GM19193 (cell line): Measurements from ENCODE around the gene CAMK1D.

ENCODE experiments used
- POLR2A ChIP-seq: IDR thresholded peaks from 4 replicates; pipeline ENCODE4 v1.6.1; 2011; ENCODE audit not compliant: insufficient read depth, insufficient read length; ENCODE audit errors: extremely low read depth

CAMK1D gene

GRCh38 chr10:12790270-12790669 lies 440.9 kb downstream of the CAMK1D start:
- TF ChIP-seq POLR2A, result no peak

DNA sequence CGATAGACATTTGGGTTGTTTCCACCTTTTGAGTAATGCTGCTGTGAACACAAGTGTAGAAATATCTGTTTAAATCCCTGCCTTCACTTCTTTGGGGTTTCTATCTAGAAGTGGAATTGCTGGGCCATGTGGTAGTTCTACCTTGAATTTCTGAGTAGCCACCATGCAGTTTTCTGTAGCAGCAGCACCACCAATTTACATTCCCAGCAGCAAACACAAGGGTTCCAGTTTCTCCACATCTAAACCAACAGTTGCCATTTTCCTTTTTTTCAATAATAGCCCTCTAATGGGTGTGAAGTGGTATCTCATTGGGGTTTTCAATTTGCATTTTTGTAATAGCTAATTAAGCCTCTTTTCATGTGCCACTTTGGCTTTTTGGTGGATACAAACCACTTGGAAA lies 442.4 kb downstream of the CAMK1D start:
- TF ChIP-seq POLR2A, result no peak

DNA sequence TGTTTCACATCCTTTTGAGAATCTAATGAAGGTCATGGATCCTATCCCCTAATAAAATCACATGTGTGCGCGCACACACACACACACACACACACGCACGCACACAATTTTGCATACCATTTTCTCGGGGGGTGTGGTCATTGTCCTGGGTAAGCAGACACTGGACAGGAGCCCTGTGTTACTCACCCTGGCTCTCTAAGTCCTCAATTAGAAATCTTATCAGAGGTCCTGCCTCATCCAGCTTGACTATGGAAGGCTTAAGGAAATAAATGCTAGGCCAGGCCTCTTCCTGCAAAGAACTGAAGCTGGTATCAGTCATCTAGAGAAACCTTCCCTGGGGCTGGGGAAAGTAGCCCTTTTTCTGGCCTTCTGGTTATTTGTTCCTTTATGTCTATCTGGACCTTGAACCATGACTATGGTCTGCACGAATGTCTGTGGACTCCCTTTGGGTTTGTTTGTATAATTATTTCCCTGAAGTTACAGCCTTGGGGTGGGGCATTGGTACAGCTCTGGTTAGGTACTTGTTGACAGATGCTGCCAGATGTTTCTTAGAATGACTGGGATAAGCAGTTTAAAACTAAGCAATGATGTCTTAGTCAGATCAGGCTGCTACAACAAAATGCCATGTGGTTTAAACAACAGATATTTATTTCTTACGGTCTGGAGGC lies 443.7 kb downstream of the CAMK1D start:
- no peak for TF ChIP-seq POLR2A

GRCh38 chr10:12795315-12796110 lies 446.2 kb downstream of the CAMK1D start:
- no peak for TF ChIP-seq POLR2A

DNA sequence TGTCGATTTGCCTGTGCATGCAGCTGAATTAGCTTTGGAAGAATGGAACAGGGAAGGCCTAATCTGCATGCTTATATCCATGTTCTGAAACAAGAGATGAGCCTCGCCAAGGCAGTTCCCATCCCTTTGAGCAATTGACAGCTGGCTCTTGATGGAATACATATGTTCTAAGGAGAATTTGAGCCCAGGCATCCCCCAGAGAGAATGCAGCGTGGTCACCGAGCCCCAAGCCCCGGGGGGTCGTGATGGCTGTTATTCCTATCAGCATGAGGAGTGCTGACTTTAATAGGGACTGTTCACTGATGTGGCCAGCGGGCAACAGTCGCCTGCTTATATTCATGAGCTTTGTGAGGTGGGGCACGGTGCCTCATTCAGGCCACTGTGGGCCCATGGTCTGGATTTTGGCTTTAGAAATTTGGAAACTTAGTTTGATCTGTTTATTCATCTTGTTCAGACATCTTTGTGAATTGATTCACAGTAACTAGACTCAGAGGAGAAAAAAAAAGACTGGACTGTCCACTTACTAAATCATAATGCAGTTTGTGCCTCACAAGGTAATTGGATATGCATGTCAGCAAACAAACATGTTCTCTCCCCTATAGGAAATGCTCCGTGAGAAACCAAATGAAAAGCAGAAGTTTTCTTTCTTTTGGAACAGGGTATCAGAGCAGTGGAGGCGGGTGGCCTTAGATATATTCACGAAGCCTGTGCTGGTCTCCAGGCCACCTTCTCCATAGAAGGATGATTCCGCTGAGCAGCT lies 447.2 kb downstream of the CAMK1D start:
- no peak for TF ChIP-seq POLR2A

- no peak for TF ChIP-seq POLR2A
Measured at GRCh38 chr10:12797471-12798262, 448.3 kb downstream of the CAMK1D start.

DNA sequence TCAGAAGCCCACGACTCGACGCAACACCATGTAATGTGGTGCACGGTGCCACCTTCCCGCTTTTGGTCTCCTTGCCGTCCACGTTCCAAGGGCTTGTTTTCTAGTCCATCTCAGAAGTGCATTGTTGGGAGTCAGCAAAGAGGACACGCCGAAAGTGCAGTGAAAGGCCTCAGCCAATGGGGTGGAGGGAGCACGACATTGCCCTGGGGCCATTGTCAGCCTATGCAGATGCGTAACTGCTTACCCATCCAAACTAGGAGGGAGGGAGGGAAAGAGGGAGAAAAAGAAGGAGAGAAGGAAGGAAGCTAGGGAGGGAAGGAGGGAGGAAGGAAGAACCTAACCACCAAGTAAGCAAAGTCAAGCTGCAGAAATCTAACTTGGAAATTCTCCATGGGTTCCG lies 449.8 kb downstream of the CAMK1D start:
- no peak for TF ChIP-seq POLR2A

GRCh38 chr10:12799714-12800113 lies 450.4 kb downstream of the CAMK1D start:
- TF ChIP-seq POLR2A, result no peak

DNA sequence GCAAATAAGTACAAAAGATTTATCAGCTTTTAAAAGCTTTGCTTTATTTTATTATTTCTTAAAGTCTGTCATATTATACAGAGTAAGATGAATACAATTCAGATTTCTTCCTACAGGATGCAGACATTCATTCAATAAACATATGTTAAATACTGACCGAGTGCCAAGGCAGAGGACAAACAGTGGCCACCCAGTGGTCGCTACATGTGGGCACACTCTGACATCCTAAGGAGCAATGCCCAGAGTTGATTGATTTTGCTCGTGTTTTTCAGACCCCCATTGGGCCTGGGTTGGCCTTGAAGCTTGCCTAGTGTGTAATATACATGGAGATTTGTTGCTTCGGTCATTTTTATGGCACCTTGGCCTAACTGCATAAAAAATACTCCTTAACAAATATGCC lies 451.0 kb downstream of the CAMK1D start:
- no peak for TF ChIP-seq POLR2A

DNA sequence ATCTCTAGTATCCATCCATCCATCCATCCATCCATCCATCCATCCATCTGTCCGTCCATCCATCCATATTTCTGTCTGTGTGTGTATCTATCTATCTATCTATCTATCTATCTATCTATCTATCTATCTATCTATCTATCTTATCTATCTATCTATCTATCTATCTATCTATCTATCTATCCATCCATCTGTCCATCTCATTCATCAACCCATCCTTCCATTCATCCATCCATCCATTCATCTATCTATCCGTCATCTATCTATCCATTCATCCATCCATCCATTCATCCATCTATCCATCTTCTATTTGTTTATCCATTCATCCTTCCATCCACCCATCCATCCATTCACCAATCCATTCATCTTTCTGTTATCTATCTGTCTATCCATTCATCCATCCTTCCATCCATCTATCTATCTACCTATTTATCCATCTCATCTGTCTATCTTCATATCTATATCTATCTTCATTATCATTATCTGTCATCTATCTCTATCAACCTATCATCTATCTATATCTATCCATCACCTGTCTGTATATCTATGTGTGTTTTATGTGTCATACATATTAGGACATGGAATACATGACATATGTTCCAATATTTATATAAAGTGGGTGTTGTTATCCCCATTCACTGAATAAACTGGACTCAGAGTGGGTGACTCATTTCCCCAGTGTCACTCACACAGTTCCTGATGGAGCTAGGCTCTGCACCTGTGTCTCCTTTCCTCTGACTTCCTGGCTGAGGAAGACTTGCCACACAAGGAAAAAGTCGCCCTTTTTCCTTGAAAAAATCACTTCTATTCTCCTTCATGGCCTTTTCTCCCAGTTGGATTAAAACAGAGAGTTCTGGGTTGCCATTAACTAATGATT lies 452.1 kb downstream of the CAMK1D start:
- TF ChIP-seq POLR2A, result no peak

DNA sequence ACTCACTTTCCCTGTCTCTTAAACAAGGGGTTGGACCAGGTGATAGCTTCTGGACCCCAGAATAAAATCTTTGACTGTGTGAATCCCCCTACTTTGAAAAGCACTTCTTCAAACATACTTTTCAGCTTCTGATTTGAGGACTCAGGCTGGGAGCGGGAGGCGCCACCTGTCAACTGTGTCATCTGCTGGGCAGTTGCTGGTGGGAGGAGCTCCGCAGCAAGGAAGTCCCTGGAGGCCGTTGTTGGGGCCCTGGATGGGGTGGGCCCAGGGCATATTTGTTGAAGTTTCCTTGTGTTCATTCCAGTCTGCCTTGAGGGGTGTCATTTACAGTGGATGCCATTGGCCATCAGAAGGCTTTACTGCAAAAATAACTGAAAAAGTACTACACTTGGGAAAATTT lies 454.4 kb downstream of the CAMK1D start:
- no peak for TF ChIP-seq POLR2A

GRCh38 chr10:12806228-12807095 lies 457.1 kb downstream of the CAMK1D start:
- TF ChIP-seq POLR2A, result no peak
